ENCODE measurements around the gene PPIH.
"Not testable (repeated sequence)": the region's sequence is repeated elsewhere in the genome, so short reads cannot be mapped to it uniquely, and the experiment has no call there.

Gene PPIH

DNA sequence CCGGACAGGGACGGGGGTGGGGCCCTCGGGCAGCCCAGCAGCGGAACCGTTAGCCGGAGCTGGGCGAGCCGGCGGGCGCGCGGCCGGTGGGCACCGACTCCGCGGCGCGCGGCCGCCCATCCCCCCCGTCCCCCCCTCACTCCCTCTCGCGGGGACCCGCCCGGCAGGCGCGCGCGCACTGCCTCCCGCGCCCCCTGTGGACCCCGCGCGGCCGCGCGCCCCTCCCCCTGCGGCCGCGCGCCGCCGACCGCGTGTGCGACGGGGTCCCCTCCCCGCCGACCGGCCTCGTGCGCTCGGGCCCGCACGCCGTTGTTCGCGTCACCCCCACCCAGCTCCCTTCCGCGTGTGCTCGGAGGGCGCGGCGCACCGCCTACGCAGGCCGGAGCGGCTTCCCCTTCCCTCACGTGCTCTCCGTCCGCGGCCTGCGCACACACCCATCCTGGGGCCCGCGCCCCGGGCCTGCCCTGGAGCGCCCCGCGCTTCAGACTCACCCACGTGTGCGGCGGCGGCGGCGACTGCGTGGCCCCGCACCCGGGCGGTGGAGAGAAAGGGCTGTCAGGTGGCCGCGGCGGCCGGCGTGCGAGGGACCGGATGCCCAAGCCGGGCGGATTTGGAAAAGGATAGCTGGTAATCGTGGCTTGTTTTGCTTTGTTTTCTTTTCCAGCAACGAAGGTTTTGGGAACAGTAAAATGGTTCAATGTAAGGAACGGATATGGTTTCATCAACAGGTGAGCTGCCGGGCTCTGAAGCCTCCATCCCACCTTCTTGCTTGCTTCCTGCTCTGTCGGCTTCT is 24.7 kb downstream of the PPIH start:
- DNase-seq = peak; percentile 83

DNA sequence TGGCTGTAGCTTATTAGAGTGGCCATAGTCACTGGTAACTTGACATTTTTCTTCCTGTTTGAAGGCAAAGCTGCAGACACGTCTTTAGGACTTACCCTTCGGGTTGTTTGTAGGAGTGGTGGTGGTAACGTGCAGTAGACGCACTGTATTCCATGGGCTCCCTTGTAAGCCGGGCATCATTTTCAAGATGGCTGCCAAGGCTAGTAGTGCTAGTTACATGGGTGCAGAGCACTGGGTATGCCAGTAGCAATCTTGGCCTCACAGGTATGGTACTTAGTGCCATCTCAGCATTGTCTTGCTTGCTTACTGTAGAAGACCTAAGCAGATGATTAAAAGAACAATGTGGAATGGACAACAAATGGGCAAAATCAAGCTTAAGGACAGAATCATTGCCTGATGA is 25.9 kb downstream of the PPIH start:
- DNase-seq = no peak

DNA sequence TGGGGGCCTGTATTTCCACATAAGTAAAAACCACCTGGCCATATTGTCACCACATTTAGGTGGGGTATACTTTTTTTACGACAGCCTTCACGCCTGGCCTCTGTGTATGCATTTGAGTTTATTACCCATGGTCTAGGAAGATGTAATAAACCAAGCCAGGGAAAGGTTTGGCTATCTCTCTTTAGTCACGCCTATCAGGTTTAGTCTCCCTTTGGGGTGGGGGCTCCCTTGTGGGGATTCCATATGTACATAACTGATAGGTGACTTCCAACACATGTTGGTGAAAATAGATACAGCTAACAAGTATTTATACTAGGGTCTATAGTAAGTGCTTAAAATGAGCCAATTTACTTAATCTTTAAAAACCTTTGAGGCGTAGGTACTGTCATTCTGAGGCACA is 28.2 kb downstream of the PPIH start:
- no peak for DNase-seq

DNA sequence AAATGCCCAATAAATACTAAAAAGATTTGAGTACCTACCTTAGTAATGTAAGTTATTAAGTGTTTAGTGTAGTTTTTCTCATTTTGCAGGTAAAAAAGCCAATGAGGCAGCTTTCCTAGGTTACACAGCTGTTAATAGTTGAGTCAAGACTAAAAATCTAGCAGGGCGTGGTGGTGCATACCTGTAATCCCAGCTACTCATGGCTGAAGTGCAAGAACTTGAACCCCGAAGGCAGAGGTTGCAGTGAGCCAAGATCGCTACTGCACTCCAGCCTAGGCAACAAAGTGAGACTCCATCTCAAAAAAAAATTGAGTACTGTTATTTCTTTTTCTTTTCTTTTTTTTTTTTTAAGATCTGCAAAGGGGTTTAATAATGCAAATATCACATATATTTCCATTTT is 31.7 kb downstream of the PPIH start:
- DNase-seq = no peak

DNA sequence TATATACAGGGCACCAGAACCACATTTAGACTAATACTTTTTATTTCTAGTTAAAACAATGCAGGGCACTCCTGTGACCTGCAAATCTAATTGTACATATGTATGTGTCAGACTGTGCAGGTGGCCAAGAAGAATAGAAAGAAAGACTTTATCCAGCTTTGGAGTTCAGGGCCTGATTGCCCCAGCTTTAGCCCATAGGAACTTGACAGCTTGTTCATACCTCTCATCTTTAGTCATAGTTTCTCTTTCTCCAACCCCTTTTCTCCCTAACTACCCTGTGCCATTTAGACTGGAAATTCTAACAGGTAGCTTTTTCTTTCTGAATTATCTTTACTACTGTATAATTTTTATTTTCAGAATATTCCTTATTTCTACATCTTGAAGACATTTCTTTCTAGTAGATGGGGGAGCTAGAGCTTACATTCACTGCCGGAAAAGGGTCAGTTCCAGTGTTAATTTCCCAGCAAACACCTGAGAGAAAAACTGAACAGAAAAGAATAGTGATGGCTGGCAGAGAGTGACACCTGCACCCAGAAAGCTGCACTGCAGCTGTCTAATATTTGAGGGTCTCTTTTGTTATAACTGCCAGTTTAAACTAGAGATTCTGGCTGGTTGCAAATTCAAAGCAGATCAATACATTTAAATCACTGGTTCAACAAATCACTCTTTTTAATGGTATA is 32.4 kb downstream of the PPIH start:
- DNase-seq = no peak

- DNase-seq = no peak
Measured at GRCh38 chr1:42691157-42691498, 32.9 kb downstream of the PPIH start.

GRCh38 chr1:42692461-42692860 is 34.2 kb downstream of the PPIH start:
- no peak for DNase-seq

DNA sequence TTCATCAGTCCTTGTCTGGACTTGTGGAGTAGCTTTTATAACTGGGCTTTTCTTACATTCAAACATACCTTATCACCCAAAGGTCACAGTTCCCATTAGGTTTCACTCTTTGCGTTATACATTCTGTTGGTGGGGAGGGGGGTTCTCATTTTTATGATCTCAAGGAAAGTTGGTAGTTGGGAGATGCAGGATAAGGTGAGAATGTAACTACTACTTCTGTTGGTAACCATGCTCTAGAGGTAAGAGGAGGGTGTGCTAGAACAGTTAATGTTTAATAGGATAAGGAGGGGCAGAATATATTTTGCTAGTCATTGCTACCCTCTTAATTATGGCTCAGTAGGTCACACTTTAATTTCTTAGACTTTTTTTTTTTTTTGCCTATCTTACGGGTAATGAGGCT is 34.7 kb downstream of the PPIH start:
- no peak for DNase-seq

- DNase-seq = no peak
Measured at GRCh38 chr1:42698081-42698813, 40.0 kb downstream of the PPIH start.

DNA sequence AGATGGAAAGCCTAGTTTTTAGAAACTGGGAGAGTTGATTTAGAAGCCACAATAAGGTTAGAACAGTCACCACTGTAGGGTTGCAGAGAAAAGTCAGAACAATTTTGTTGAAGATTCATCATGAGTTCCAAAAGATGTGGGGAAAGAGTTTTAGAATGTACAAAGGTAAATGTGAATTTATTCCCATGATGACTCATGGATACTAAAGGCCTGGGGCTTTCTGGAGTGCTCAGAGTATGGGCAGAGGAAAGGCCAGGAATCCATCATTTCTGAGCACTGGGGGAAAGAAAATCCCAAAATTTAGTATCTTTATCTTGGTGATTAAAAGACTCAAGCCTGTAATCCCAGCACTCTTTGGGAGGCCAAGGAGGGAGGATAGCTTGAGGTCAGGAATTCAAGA is 41.8 kb downstream of the PPIH start:
- no peak for DNase-seq

DNA sequence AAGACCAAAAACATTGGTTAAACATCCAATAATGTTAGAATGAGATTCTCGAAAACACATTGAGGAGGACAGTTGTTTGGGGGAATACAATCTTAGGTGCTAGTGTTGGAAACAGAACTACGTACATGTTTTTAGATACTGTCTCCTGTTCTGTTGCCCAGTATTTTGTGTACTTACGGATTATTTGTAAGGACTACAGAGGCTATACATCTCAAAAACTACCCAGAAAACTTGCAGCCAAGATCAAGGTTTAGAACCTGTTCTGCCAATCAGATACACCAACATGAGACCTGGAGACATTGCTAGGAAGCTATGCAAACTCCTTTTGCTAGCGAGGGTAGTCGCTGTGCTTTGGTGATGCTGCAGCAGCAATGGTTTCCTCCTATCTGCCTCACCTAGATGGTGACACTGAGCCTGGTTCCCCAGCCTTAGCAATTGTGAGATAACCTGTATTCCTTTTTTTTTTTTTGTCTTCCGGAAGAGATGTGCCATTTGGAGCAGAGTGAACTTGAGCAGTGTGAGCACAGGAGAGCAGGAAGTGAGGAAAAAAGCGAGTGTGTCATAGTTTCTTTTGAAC is 45.8 kb downstream of the PPIH start:
- DNase-seq = no peak

- DNase-seq = not testable (repeated sequence)
Measured at GRCh38 chr1:42712808-42713207, 54.6 kb downstream of the PPIH start.

- no peak for DNase-seq
Measured at GRCh38 chr1:42713293-42713692, 55.1 kb downstream of the PPIH start.

DNA sequence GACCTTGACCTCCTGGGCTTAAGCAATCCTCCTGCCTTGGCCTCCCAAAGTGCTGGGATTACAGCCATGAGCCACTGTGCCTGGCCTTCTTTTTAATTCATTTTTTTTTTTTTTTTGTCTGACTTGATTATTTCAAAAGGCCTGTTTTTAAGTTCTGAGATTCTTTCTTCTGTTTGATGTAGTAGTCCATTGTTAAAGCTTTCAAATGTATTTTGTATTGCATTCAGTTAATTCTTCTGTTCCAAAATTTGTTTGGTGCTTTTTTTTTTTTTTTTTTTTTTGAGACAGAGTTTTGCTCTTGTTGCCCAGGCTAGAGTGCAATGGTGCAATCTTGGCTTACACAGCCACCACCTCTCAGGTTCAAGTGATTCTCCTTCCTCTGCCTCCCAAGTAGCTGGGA is 56.2 kb downstream of the PPIH start:
- DNase-seq = peak; percentile 31

DNA sequence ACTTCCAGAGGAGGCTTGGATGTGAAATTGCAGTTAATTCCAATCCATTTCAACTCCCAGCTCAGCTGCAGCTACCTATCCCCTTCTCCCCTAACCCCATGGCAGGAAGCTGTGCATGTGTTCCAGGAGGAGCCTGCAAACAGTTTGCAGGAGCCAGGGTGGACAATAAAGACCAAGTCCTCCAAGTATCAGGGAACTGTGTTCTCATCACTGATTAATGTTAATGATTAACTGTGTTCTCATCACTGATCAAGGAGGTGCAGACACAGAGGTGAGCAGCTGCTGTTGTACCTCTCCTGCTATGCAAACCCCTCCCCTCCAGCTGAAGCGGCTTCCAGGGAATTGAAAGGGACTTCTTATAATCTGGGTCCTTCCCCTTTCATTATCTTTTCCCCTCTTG is 62.6 kb downstream of the PPIH start:
- DNase-seq = no peak

- DNase-seq = no peak
Measured at GRCh38 chr1:42721926-42722325, 63.7 kb downstream of the PPIH start.

GRCh38 chr1:42722403-42722802 is 64.2 kb downstream of the PPIH start:
- DNase-seq = not testable (repeated sequence)

GRCh38 chr1:42723511-42723910 is 65.3 kb downstream of the PPIH start:
- no peak for DNase-seq

DNA sequence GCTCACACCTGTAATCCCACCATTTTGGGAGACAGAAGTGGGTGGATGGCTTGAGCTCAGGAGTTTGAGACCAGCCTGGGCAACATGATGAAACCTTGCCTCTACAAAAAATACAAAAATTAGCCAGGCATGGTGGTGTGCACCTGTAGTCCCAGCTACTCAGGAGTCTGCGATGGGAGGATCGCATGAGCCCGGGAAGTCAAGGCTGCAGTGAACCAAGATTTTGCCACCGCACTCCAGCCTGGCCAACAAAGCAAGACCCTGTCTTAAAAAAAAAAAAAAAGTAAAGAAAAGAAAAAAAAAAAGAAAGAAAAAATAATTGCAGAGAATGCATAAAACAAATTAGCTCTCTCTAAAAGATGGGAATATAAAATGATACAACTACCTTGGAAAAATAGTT is 67.6 kb downstream of the PPIH start:
- DNase-seq = not testable (repeated sequence)

Data from eye (tissue), 1 donor.